Osteoblast (primary cell): Measurements from ENCODE around the gene KRT33A. TPM values are rescaled to one million over a fixed set of nuclear protein-coding genes. Genes with fewer than 3 reads are reported as not detected.

Source experiments
- DNase-seq: peaks from one replicate; pipeline ENCODE4 v3.0.0; 2011; ENCODE audit warnings: low spot score, mixed read lengths; ENCODE audit not compliant: insufficient read length; ENCODE audit errors: missing footprints
- H2AFZ ChIP-seq: 2 replicates; pipeline ENCODE4 v1.6.0; 2011; ENCODE audit warnings: mild to moderate bottlenecking, low read length
- H3K27ac ChIP-seq: 2 replicates; pipeline ENCODE4 v1.5.1; 2011; ENCODE audit warnings: mild to moderate bottlenecking, low read depth, low read length, moderate library complexity
- H3K27me3 ChIP-seq: 2 replicates; pipeline ENCODE4 v1.6.0; 2012; ENCODE audit warnings: mild to moderate bottlenecking, control low read depth, inconsistent platforms, low read length, moderate library complexity; ENCODE audit not compliant: insufficient read depth
- H3K36me3 ChIP-seq: 2 replicates; pipeline ENCODE4 v1.5.1; 2011; ENCODE audit warnings: mild to moderate bottlenecking, low read length, control low read depth, moderate library complexity; ENCODE audit not compliant: insufficient read depth
- H3K4me1 ChIP-seq: 2 replicates; pipeline ENCODE4 v1.5.1; 2011; ENCODE audit warnings: mild to moderate bottlenecking, low read length, control low read depth, moderate library complexity; ENCODE audit not compliant: insufficient read depth
- H3K4me2 ChIP-seq: 2 replicates; pipeline ENCODE4 v1.6.0; 2011; ENCODE audit warnings: mild to moderate bottlenecking, low read length; ENCODE audit not compliant: insufficient read depth
- H3K4me3 ChIP-seq: fragments of 200-600 bp; sonication (generic); 3 replicates; pipeline ENCODE4 v1.5.1; 2012; ENCODE audit warnings: mild to moderate bottlenecking, low read length, inconsistent platforms; ENCODE audit not compliant: insufficient read depth
- H3K79me2 ChIP-seq: 2 replicates; pipeline ENCODE4 v1.6.0; 2012; ENCODE audit warnings: mild to moderate bottlenecking, low read length, control low read depth, inconsistent platforms; ENCODE audit not compliant: insufficient read depth
- H3K9me3 ChIP-seq: 2 replicates; pipeline ENCODE4 v1.5.1; 2011; ENCODE audit warnings: low read depth, low read length, control low read depth
- H4K20me1 ChIP-seq: 2 replicates; pipeline ENCODE4 v1.6.0; 2012; ENCODE audit warnings: mild to moderate bottlenecking, low read length, control low read depth; ENCODE audit not compliant: insufficient read depth
- total RNA-seq: library from RNA; depleted of rRNA; stranded (reverse); fragments of >200 nt; gene quantifications from 2 replicates; pipeline ENCODE4 v1.2.3, GENCODE V29; 2012
- TF ChIP-seq, protein P1 (sequence below): IDR thresholded peaks from 2 replicates; pipeline ENCODE4 v1.5.1; 2011; ENCODE audit warnings: mild to moderate bottlenecking, low read depth, low read length, moderate library complexity; ENCODE audit errors: extremely low read depth

KRT33A gene
- total RNA-seq, 1 donor = not detected

- no peaks in the 10 kb centered on the region for H3K4me1 ChIP-seq
- H4K20me1 ChIP-seq = no peaks in the 10 kb centered on the region
- no peaks in the 10 kb centered on the region for H3K36me3 ChIP-seq
- DNase-seq = no peak
- no peaks in the 10 kb centered on the region for H3K9me3 ChIP-seq
- no peaks in the 10 kb centered on the region for H3K79me2 ChIP-seq
- no peak overlapping the region for H3K4me2 ChIP-seq
- H3K27me3 ChIP-seq = no peaks in the 10 kb centered on the region
- no peak overlapping the region for H3K4me3 ChIP-seq
- H3K27ac ChIP-seq = no peak overlapping the region
- H2AFZ ChIP-seq = no peak overlapping the region
- TF ChIP-seq, protein P1, sequence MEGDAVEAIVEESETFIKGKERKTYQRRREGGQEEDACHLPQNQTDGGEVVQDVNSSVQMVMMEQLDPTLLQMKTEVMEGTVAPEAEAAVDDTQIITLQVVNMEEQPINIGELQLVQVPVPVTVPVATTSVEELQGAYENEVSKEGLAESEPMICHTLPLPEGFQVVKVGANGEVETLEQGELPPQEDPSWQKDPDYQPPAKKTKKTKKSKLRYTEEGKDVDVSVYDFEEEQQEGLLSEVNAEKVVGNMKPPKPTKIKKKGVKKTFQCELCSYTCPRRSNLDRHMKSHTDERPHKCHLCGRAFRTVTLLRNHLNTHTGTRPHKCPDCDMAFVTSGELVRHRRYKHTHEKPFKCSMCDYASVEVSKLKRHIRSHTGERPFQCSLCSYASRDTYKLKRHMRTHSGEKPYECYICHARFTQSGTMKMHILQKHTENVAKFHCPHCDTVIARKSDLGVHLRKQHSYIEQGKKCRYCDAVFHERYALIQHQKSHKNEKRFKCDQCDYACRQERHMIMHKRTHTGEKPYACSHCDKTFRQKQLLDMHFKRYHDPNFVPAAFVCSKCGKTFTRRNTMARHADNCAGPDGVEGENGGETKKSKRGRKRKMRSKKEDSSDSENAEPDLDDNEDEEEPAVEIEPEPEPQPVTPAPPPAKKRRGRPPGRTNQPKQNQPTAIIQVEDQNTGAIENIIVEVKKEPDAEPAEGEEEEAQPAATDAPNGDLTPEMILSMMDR = no peak
These were observed 52.0 kb downstream of the KRT33A start for GRCh38 chr17:41298458-41299135.

GRCh38 chr17:41296846-41297245 lies 53.8 kb downstream of the KRT33A start:
- Histone ChIP-seq H4K20me1 (no peaks in the 10 kb centered on the region), H2AFZ (no peak overlapping the region), H3K4me1 (no peaks in the 10 kb centered on the region), H3K4me3 (no peak overlapping the region), H3K27me3 (no peaks in the 10 kb centered on the region), H3K79me2 (no peaks in the 10 kb centered on the region), H3K27ac (no peak overlapping the region), H3K36me3 (no peaks in the 10 kb centered on the region), H3K4me2 (no peak overlapping the region), H3K9me3 (no peaks in the 10 kb centered on the region)
- no peak for DNase-seq
- TF ChIP-seq, protein P1 = no peak

Other genes with a start within 250 kb of the KRT33A start
- gene KRTAP4-16, start 248.6 kb downstream of the KRT33A start, total RNA-seq = not detected in 2 replicates
- gene KRTAP4-9, start 245.4 kb downstream of the KRT33A start, total RNA-seq = not detected in 2 replicates
- not detected in 2 replicates for gene KRTAP4-11, start 232.5 kb downstream of the KRT33A start, total RNA-seq
- gene KRTAP4-12, start 226.6 kb downstream of the KRT33A start, total RNA-seq = not detected in 2 replicates
- gene KRTAP4-6, start 210.3 kb downstream of the KRT33A start, total RNA-seq = not detected in 2 replicates
- not detected in 2 replicates for gene KRTAP4-5, start 201.0 kb downstream of the KRT33A start, total RNA-seq
- gene KRTAP4-4, start 190.1 kb downstream of the KRT33A start, total RNA-seq = not detected in 2 replicates
- gene KRTAP4-3, start 182.6 kb downstream of the KRT33A start, total RNA-seq = not detected in 2 replicates
- not detected in 2 replicates for gene KRTAP4-2, start 172.6 kb downstream of the KRT33A start, total RNA-seq
- not detected in 2 replicates for gene KRTAP4-1, start 165.9 kb downstream of the KRT33A start, total RNA-seq
- gene KRTAP9-1, start 160.9 kb downstream of the KRT33A start, total RNA-seq = not detected in 2 replicates
- not detected in 2 replicates for gene KRTAP9-2, start 124.2 kb downstream of the KRT33A start, total RNA-seq
- not detected in 2 replicates for gene KRTAP9-3, start 118.4 kb downstream of the KRT33A start, total RNA-seq
- not detected in 2 replicates for gene KRTAP9-8, start 112.8 kb downstream of the KRT33A start, total RNA-seq
- not detected in 2 replicates for gene KRTAP9-4, start 101.1 kb downstream of the KRT33A start, total RNA-seq
- not detected in 2 replicates for gene KRTAP9-9, start 95.4 kb downstream of the KRT33A start, total RNA-seq
- gene KRTAP9-6, start 85.5 kb downstream of the KRT33A start, total RNA-seq = not detected in 2 replicates
- gene KRTAP9-7, start 75.1 kb downstream of the KRT33A start, total RNA-seq = not detected in 2 replicates
- not detected in 2 replicates for gene KRTAP29-1, start 48.0 kb downstream of the KRT33A start, total RNA-seq
- not detected in 2 replicates for gene KRTAP16-1, start 41.5 kb downstream of the KRT33A start, total RNA-seq
- gene KRTAP17-1, start 35.1 kb downstream of the KRT33A start, total RNA-seq = not detected in 2 replicates
- gene KRT33B, start 19.0 kb upstream of the KRT33A start, total RNA-seq = 0.29 and 1.1 TPM in 2 replicates
- gene KRT34, start 31.5 kb upstream of the KRT33A start, total RNA-seq = 9.4 and 11.2 TPM in 2 replicates
- gene KRT31, start 46.8 kb upstream of the KRT33A start, total RNA-seq = not detected in 2 replicates
- not detected in 2 replicates for gene KRT37, start 73.8 kb upstream of the KRT33A start, total RNA-seq
- gene KRT38, start 90.2 kb upstream of the KRT33A start, total RNA-seq = under 0.01 TPM in 2 replicates
- not detected in 2 replicates for gene KRT32, start 116.6 kb upstream of the KRT33A start, total RNA-seq
- gene KRT35, start 130.3 kb upstream of the KRT33A start, total RNA-seq = not detected in 2 replicates
- gene KRT36, start 139.1 kb upstream of the KRT33A start, total RNA-seq = 0.36 TPM in 1 of 2 replicates, not detected in the other
- gene KRT13, start 154.8 kb upstream of the KRT33A start, total RNA-seq = not detected in 2 replicates
- 0.59 and 0.72 TPM in 2 replicates for gene KRT15, start 168.1 kb upstream of the KRT33A start, total RNA-seq
- gene KRT19, start 177.5 kb upstream of the KRT33A start, total RNA-seq = 68.8 and 69.0 TPM in 2 replicates
- not detected in 2 replicates for gene KRT9, start 221.2 kb upstream of the KRT33A start, total RNA-seq
- gene KRT14, start 236.1 kb upstream of the KRT33A start, total RNA-seq = 12.3 and 23.0 TPM in 2 replicates